Measurements from ENCODE around the gene FGF11. TPM values are rescaled to one million over a fixed set of nuclear protein-coding genes. Genes with fewer than 3 reads are reported as not detected.

The FGF11 gene
- total and polyA plus RNA-seq, 2 experiments from 2014 or later = 2.7 to 3.8 TPM

GRCh38 chr17:7405350-7406234 is 33.7 kb upstream of the FGF11 start:
- Histone ChIP-seq H3K79me2 (peaks cover 19% of the 10 kb centered on the region), H3K9me3 (ENCODE audit: low read depth) (no peaks in the 10 kb centered on the region), H3K27me3 (no peaks in the 10 kb centered on the region), H3K27ac (peak overlapping the region; percentile 63), H3K4me2 (peak overlapping the region; percentile 97), H2AFZ (peak overlapping the region; percentile 23), H3K4me1 (ENCODE audit: insufficient read depth) (peaks cover 9% of the 10 kb centered on the region), H3K4me3 (peak overlapping the region; percentile 50), H3K36me3 (replicated peaks; ENCODE audit: insufficient read depth, low read depth) (no peaks in the 10 kb centered on the region), H3K9me2 (replicated peaks; ENCODE audit: insufficient read depth) (no peaks in the 10 kb centered on the region), H4K20me1 (ENCODE audit: insufficient read depth, poor library complexity, severe bottlenecking) (no peaks in the 10 kb centered on the region)
- DNase-seq (ENCODE audit: low spot score) = peak; percentile 40
- TF ChIP-seq EZH2 (IDR thresholded peaks at IDR 0.05; ENCODE audit: borderline replicate concordance) = no peak
- no peak for TF ChIP-seq EZH2phosphoT487 (IDR thresholded peaks at IDR 0.05; ENCODE audit: low read depth, severe bottlenecking, unreplicated experiment)
- TF ChIP-seq CTCF (IDR thresholded peaks at IDR 0.05; ENCODE audit: poor library complexity) = no peak
- 17% methylated on average over 9 of the region's 38 CpGs for WGBS (ENCODE audit: low lambda C conversion rate, missing lambda C conversion rate)

- H3K9me2 ChIP-seq (replicated peaks; ENCODE audit: insufficient read depth) = no peaks in the 10 kb centered on the region
These were observed 33.0 kb upstream of the FGF11 start for GRCh38 chr17:7406235-7406825.

GRCh38 chr17:7407082-7407481 is 32.2 kb upstream of the FGF11 start:
- Histone ChIP-seq H3K27me3 (no peaks in the 10 kb centered on the region), H3K4me1 (ENCODE audit: insufficient read depth) (peaks cover 9% of the 10 kb centered on the region), H2AFZ (no peak overlapping the region), H3K79me2 (peaks cover 13% of the 10 kb centered on the region), H4K20me1 (ENCODE audit: insufficient read depth, poor library complexity, severe bottlenecking) (no peaks in the 10 kb centered on the region), H3K27ac (no peak overlapping the region), H3K9me2 (replicated peaks; ENCODE audit: insufficient read depth) (no peaks in the 10 kb centered on the region), H3K9me3 (ENCODE audit: low read depth) (no peaks in the 10 kb centered on the region), H3K36me3 (replicated peaks; ENCODE audit: insufficient read depth, low read depth) (no peaks in the 10 kb centered on the region), H3K4me3 (no peak overlapping the region), H3K4me2 (peak overlapping the region; percentile 97)
- 80% methylated on average over 13 of the region's 13 CpGs for WGBS (ENCODE audit: low lambda C conversion rate, missing lambda C conversion rate)
- TF ChIP-seq EZH2phosphoT487 (IDR thresholded peaks at IDR 0.05; ENCODE audit: low read depth, severe bottlenecking, unreplicated experiment) (no peak), CTCF (IDR thresholded peaks at IDR 0.05; ENCODE audit: poor library complexity) (no peak), EZH2 (IDR thresholded peaks at IDR 0.05; ENCODE audit: borderline replicate concordance) (no peak)
- no peak for DNase-seq (ENCODE audit: low spot score)

More at GRCh38 chr17:7406235-7406825, 33.0 kb upstream of the FGF11 start:
- H3K36me3 ChIP-seq (replicated peaks; ENCODE audit: insufficient read depth, low read depth) = no peaks in the 10 kb centered on the region
- H3K9me3 ChIP-seq (ENCODE audit: low read depth) = no peaks in the 10 kb centered on the region
- DNase-seq (ENCODE audit: low spot score) = no peak
- 42% methylated on average over 10 of the region's 12 CpGs for WGBS (ENCODE audit: low lambda C conversion rate, missing lambda C conversion rate)
- peak overlapping the region; percentile 50 for H3K4me3 ChIP-seq
- TF ChIP-seq EZH2 (IDR thresholded peaks at IDR 0.05; ENCODE audit: borderline replicate concordance) = no peak
- TF ChIP-seq EZH2phosphoT487 (IDR thresholded peaks at IDR 0.05; ENCODE audit: low read depth, severe bottlenecking, unreplicated experiment) = no peak
- TF ChIP-seq CTCF (IDR thresholded peaks at IDR 0.05; ENCODE audit: poor library complexity) = no peak
- H2AFZ ChIP-seq = no peak overlapping the region
- peak overlapping the region; percentile 97 for H3K4me2 ChIP-seq
- H4K20me1 ChIP-seq (ENCODE audit: insufficient read depth, poor library complexity, severe bottlenecking) = no peaks in the 10 kb centered on the region
- peaks cover 19% of the 10 kb centered on the region for H3K79me2 ChIP-seq
- H3K27me3 ChIP-seq = no peaks in the 10 kb centered on the region
- H3K4me1 ChIP-seq (ENCODE audit: insufficient read depth) = peaks cover 9% of the 10 kb centered on the region
- peak overlapping the region; percentile 63 for H3K27ac ChIP-seq
